GM12878 (cell line): Measurements from ENCODE around the gene TTC39C.

Experiments used
- ATF2 ChIP-seq: IDR thresholded peaks from 2 replicates; pipeline ENCODE4 v1.6.1; 2012; ENCODE audit warnings: low read length, inconsistent platforms
- CTCF ChIP-seq, 3 experiments: IDR thresholded peaks in 2 of 3; conservative IDR thresholded peaks in 1 of 3; 2 replicates each; pipeline ENCODE4 v1.5.1; 2011; ENCODE audit warnings: low read depth in 3 of 3, low read length in 3 of 3, mild to moderate bottlenecking in 3 of 3, control low read depth in 2 of 3, moderate library complexity in 2 of 3, inconsistent platforms in 1 of 3, mixed read lengths in 1 of 3; ENCODE audit not compliant: control insufficient read depth in 2 of 3, insufficient read depth in 1 of 3; ENCODE audit errors: extremely low read depth in 1 of 3
- EZH2 ChIP-seq: IDR thresholded peaks from 2 replicates; pipeline ENCODE4 v1.6.1; 2012; ENCODE audit warnings: low read depth, mild to moderate bottlenecking, control low read depth, inconsistent platforms, low read length, borderline replicate concordance; ENCODE audit not compliant: control insufficient read depth
- IRF5 ChIP-seq: fragments of 450-650 bp; IDR thresholded peaks from 2 replicates; pipeline ENCODE4 v1.6.1; 2017; ENCODE audit warnings: borderline replicate concordance
- JUND ChIP-seq: IDR thresholded peaks from 2 replicates; pipeline ENCODE4 v1.6.1; 2012; ENCODE audit warnings: low read depth, mild to moderate bottlenecking, low read length, improper control_type of control experiment, moderate library complexity
- NFIC ChIP-seq: IDR thresholded peaks from 2 replicates; pipeline ENCODE4 v1.6.1; 2012; ENCODE audit warnings: low read depth, mild to moderate bottlenecking, inconsistent platforms, low read length, moderate library complexity
- NKRF ChIP-seq: fragments of 450-650 bp; conservative IDR thresholded peaks from 2 replicates; pipeline ENCODE4 v1.6.1; 2017; ENCODE audit warnings: mild to moderate bottlenecking, moderate library complexity
- POLR2A ChIP-seq: IDR thresholded peaks from 2 replicates; pipeline ENCODE4 v1.6.1; 2011; ENCODE audit warnings: low read depth, mild to moderate bottlenecking, low read length
- POLR2AphosphoS5 ChIP-seq: IDR thresholded peaks from 2 replicates; pipeline ENCODE4 v1.6.1; 2011; ENCODE audit warnings: mild to moderate bottlenecking, low read length, inconsistent platforms
- RCOR1 ChIP-seq: conservative IDR thresholded peaks from 2 replicates; pipeline ENCODE4 v1.6.1; 2012; ENCODE audit warnings: low read depth, low read length, improper control_type of control experiment
- TCF12 ChIP-seq: IDR thresholded peaks from 2 replicates; pipeline ENCODE4 v1.6.1; 2011; ENCODE audit warnings: low read depth, mild to moderate bottlenecking, low read length
- ZBTB40 ChIP-seq: fragments of 450-650 bp; IDR thresholded peaks from 2 replicates; pipeline ENCODE4 v1.6.1; 2016; ENCODE audit warnings: mild to moderate bottlenecking, moderate library complexity, borderline replicate concordance

GRCh38 chr18:24026457-24026856, 11.9 kb downstream of the TTC39C start:
- TF ChIP-seq NKRF (no peak), ZBTB40 (no peak), NFIC (no peak), CTCF (IDR thresholded peaks at IDR 0.05 in 2 of 3, conservative IDR thresholded peaks at IDR 0.05 in 1 of 3; ENCODE audit: control insufficient read depth in 2 of 3, extremely low read depth in 1 of 3, insufficient read depth in 1 of 3, low read depth in 3 of 3, low read length in 3 of 3) (no peak), POLR2AphosphoS5 (no peak), JUND (no peak), POLR2A (no peak), ATF2 (no peak), EZH2 (no peak), TCF12 (no peak), RCOR1 (no peak), IRF5 (no peak)
